ENCODE results near the gene EDRF1.

DNA sequence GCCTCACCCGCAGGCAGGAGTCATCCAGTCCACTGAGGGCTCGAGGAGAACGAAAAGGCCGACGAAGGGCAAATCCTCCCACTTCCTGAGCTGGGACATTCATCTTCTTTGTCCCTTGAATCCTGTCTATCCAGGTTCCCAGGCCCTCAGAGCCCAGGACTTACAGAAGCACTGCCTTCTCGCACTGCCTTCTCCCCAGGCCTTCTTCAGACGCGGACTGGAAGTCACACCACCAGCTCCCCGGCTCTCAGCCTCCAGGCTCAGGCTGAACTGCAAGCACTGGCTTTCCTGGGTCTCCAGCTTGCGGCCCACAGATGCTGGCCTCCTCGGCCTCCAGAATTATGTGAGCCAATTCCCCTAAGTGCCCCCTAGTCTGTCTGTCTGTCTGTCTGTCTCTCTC, 62.5 kb downstream of the EDRF1 start:
- TF ChIP-seq POLR2AphosphoS5 (IDR thresholded peaks at IDR 0.05; ENCODE audit: low read depth) (no peak), JUNB (IDR thresholded peaks at IDR 0.05; ENCODE audit: unreplicated experiment) (no peak), EZH2 (IDR thresholded peaks at IDR 0.05; ENCODE audit: low read depth, unreplicated experiment) (no peak), CTCF (conservative IDR thresholded peaks at IDR 0.05; ENCODE audit: low read depth in 2 of 2) (no peak), ZNF114 (CRISPR knock-in tag; IDR thresholded peaks at IDR 0.05) (no peak), EZH2phosphoT487 (IDR thresholded peaks at IDR 0.05; ENCODE audit: unreplicated experiment) (no peak), CREB1 (CRISPR knock-in tag; IDR thresholded peaks at IDR 0.05; ENCODE audit: low read depth) (no peak), STAT1 (IDR thresholded peaks at IDR 0.05; ENCODE audit: unreplicated experiment) (no peak), ZNF331 (CRISPR knock-in tag; IDR thresholded peaks at IDR 0.05; ENCODE audit: low read depth) (no peak)

All from GM23338 (cell line).